Large intestine (tissue), 3 donors: Measurements from ENCODE around the gene CTSA. TPM values are rescaled to one million over a fixed set of nuclear protein-coding genes. Genes with fewer than 3 reads are reported as not detected.
"Not testable (repeated sequence)": the region's sequence is repeated elsewhere in the genome, so short reads cannot be mapped to it uniquely, and the experiment has no call there.

Experiments
- DNase-seq, 2 donors: peaks; one replicate each; pipeline versions ENCODE4 v3.0.0 to v3.0.0-alpha.2; 2013
- H3K27ac ChIP-seq: one replicate; pipeline ENCODE4 v1.5.1; 2013; ENCODE audit warnings: low read length
- H3K27me3 ChIP-seq: 2 replicates; pipeline ENCODE4 v1.6.1; 2013; ENCODE audit warnings: low read length; ENCODE audit not compliant: control insufficient read depth, insufficient read depth
- H3K36me3 ChIP-seq: 2 replicates; pipeline ENCODE4 v1.6.1; 2013; ENCODE audit warnings: low read length; ENCODE audit not compliant: control insufficient read depth, insufficient read depth
- H3K4me1 ChIP-seq: one replicate; pipeline ENCODE4 v1.6.1; 2013; ENCODE audit warnings: low read length; ENCODE audit not compliant: control insufficient read depth, insufficient read depth
- H3K4me3 ChIP-seq: one replicate; pipeline ENCODE4 v1.5.1; 2013; ENCODE audit warnings: low read length
- H3K9me3 ChIP-seq: one replicate; pipeline ENCODE4 v1.6.1; 2013; ENCODE audit warnings: mild to moderate bottlenecking, low read depth, low read length, moderate library complexity; ENCODE audit not compliant: control insufficient read depth
- WGBS: methylation state at CpG from one replicate; pipeline ENCODE4 v1.1.5; 2013; ENCODE audit warnings: low lambda C conversion rate; ENCODE audit not compliant: insufficient coverage; 5-methylcytosine and 5-hydroxymethylcytosine counted together
- polyA plus RNA-seq: library from polyadenylated mRNA; unstranded; fragments of 120-200 nt; gene quantifications from one replicate; pipeline ENCODE4 v1.2.1, GENCODE V29; 2013

The CTSA gene
- polyA plus RNA-seq, 1 donor, result 851 TPM

DNA sequence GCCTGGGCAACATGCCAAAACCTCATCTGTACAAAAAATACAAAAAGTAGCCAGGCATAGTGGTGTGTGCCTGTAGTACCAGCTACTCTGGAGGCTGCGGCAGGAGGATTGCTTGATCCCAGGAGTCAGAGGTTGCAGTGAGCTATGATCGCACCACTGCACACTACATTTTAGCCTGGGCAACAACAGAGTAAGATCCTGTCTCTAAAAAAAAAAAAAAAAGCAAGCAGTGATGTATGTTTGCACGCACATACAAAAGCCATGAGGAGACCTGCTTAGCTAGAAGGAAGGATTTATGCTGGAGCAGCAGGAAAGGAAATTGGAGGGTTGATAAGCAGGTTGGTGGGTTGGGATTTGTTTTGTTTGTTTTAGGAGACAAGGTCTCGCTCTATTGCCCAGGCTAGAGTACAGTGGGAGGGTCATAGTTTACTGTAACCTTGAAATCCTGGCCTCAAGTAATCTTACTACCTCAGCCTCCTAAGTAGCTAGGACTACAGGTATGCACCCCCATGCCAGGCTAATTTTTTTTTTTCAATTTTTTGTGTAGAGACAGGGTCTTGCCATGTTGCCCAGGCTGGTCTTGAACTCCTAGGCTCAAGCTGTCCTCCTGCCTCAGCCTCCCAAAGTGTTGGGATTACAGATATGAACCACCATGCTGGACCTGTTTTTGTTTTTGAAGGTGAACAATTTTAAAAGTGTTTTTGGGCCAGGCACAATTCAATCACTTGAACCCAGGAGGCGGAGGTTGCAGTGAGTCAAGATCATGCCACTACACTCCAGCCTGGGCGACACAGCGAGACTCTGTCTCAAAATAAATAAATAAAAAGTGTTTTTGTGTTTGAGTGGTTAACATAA, 29.7 kb upstream of the CTSA start:
- Histone ChIP-seq H3K4me1 (peaks cover 29% of the 10 kb centered on the region), H3K9me3 (no peaks in the 10 kb centered on the region), H3K36me3 (no peaks in the 10 kb centered on the region), H3K27me3 (no peaks in the 10 kb centered on the region), H3K27ac (no peak overlapping the region), H3K4me3 (no peak overlapping the region)
- peak in 1 of 2 donors; percentile 46 for DNase-seq
- WGBS, result 71% methylated on average over 3 of the region's 7 CpGs

DNA sequence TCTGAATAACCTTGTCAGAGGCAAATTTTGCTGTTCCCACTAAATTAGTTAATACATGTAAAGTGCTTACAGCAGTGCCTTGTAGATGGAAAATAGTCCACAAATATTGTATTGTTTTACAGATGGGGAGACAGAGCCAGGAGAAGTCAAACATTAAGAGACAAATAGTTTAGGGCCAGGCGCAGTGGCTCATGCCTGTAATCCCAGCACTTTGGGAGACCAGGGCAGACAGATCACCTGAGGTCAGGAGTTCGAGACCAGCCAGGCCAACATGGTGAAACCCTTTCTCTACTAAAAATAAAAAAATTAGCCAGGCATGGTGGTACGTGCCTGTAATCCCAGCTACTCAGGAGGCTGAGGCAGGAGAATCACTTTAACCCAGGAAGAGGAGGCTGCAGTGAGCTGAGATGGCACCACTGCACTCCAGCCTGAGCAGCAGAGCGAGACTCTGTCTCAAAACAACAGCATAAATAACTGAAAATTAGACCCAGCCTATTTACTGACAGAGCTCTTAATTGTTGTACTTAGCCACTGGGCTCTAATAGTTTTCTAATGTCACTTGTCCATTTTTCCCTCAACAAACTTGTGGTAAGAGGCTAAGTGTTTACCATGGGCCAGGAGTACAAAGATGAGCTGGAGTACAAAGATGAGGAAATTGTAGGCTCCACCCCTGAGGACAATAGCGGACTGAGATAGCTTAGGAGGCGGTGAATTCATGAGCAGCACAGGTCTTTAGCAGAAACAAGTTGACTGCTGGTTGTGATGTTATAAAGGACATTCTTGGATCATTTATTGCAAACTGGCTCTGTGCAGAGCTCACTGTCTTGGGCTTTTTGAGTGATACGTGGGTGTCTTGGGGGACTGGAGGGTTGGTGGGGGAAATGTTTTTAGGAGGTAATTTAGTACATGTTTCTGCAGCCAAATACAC, 27.3 kb upstream of the CTSA start:
- Histone ChIP-seq H3K4me1 (peaks cover 25% of the 10 kb centered on the region), H3K36me3 (no peaks in the 10 kb centered on the region), H3K9me3 (no peaks in the 10 kb centered on the region), H3K4me3 (no peak overlapping the region), H3K27me3 (no peaks in the 10 kb centered on the region), H3K27ac (peak overlapping the region; percentile 57)
- peak; percentile 63 to 81 for DNase-seq
- WGBS, result no CpG with 5 or more reads among the region's 7 CpGs

DNA sequence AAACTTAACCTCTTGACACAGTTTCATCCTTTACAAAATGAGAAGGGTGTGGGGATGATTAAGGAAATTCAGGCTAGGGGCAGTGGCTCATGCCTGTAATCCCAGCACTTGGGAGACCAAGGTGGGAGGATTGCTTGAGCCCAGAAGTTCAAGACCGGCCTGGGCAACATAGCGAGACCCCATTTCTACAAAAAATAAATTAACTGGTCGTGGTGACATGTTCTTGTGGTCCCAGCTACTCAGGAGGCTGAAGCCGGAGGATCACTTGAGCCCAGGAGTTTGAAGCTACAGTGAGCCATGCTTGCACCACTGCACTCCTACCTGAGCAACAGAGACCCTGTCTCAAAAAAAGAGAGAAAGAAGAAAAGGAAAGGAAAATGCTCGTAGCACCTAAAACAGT, 24.7 kb upstream of the CTSA start:
- DNase-seq, result no peak
- Histone ChIP-seq H3K4me1 (peaks cover 16% of the 10 kb centered on the region), H3K9me3 (no peaks in the 10 kb centered on the region), H3K27me3 (no peaks in the 10 kb centered on the region), H3K36me3 (no peaks in the 10 kb centered on the region), H3K4me3 (no peak overlapping the region), H3K27ac (no peak overlapping the region)
- WGBS, result 100% methylated on average over 3 of the region's 5 CpGs

DNA sequence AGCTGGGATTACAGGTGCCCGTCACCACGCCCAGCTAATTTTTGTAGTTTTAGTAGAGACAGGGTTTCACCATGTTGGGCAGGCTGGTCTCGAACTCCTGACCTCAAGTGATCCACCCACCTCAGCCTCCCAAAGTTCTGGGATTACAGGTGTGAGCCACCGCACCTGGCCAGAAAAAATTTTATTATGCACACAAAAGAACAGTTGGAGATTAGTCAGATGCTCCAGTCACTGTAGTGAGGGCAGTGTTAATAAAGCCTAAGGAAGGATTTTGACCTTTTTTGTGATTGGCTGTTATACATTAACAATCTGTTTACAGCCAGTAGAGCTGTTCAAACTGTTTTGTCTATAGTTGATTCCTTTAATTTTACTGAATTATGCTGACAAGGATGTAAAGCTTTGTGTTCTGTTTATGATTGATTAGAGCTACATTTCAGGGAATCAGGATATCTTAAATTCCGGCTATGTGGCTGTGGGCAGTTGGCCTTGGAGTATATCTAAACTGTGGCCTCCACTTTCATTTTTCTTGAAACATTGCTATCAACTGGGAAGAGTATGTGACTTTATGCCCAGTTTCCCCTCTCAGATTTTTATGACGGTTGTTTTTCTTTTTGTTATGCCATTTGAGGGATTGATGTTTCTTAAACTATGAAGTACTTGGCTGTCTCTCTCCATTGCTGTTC, 23.9 kb upstream of the CTSA start:
- Histone ChIP-seq H3K27me3 (no peaks in the 10 kb centered on the region), H3K27ac (peak overlapping the region; percentile 45), H3K4me1 (peaks cover 15% of the 10 kb centered on the region), H3K36me3 (peaks cover under 1% of the 10 kb centered on the region), H3K9me3 (no peaks in the 10 kb centered on the region), H3K4me3 (no peak overlapping the region)
- DNase-seq, result peak in 1 of 2 donors; percentile 53
- WGBS, result 40% methylated on average over 1 of the region's 6 CpGs

DNA sequence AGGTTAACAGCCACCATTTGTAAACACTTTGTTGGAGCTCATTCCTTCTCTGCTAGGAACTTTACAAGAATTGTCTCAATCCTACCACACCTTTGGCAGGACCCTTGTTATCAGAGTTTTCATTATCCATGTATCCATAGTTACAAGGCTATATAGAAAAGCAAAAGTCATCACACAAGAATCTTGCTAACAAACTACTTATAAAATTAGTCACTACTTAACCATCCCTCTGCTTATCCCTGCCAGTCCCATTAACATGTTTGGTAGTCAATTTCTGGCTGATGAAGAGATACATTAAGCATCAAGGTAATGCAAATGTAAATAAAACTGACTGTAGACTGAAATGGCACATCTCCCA, 23.3 kb upstream of the CTSA start:
- Histone ChIP-seq H3K4me3 (no peak overlapping the region), H3K27me3 (no peaks in the 10 kb centered on the region), H3K9me3 (no peaks in the 10 kb centered on the region), H3K27ac (peak overlapping the region; percentile 45), H3K36me3 (peaks cover 5% of the 10 kb centered on the region), H3K4me1 (peaks cover 15% of the 10 kb centered on the region)
- no peak for DNase-seq

DNA sequence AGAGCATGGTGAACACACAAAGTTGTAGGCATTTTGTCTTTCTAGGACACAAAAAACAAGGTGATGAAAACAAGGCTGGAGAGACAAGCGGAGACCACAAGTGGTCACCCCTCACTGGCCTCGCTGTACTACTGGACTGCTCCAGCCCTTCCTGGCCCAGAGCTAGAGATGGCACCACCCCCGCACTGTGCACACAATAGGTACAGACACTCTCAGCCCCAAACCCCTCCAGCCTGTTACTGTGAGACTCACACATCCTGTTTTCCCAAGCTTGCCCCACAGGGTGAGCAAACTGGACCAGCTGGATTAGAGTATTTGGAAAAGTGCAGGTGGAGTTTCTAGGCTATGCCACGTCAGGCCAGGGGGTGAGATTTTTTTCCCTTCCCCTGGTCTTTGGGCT, 18.5 kb upstream of the CTSA start:
- H3K4me1 ChIP-seq, result peaks cover 3% of the 10 kb centered on the region

DNA sequence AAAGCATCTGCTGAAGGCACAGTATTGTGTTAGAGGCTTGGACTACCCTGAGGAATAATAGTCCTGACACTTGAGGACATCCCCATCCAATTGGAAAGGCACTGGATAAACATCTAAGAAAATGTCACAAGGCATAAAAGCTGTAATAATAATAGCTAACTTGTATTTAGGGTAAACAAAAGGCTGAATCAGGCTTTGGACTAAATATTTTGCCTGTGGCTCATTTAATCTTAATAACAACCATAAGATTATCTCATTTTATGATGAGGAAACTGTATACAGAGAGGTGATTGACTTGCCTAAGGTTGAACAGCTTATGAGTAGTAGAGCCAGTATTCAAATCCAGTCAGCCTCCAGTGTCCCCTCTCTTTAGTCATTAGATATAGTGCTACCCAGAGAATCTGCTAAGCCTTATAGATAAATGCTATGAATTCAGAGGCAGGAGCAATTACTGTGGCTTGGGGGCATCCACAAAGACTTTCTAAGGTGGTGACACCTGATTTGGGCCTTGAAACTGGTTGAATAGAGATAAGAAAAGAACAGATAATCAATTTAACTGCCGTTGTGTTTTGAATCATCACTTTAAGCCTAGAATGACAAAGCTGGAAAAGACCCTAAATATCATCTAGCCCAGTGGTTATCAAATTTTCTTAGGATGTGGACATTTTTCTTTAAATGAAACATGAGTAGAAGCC, 17.6 kb upstream of the CTSA start:
- H3K27ac ChIP-seq, result no peak overlapping the region
- H3K4me3 ChIP-seq, result no peak overlapping the region
- H3K36me3 ChIP-seq, result peaks cover 27% of the 10 kb centered on the region
- H3K9me3 ChIP-seq, result no peaks in the 10 kb centered on the region
- no CpG with 5 or more reads among the region's 1 CpG for WGBS
- no peaks in the 10 kb centered on the region for H3K4me1 ChIP-seq
- H3K27me3 ChIP-seq, result no peaks in the 10 kb centered on the region
- DNase-seq, result no peak

More for the DNA sequence above, 18.5 kb upstream of the CTSA start:
- no CpG with 5 or more reads among the region's 4 CpGs for WGBS
- no peak overlapping the region for H3K27ac ChIP-seq
- no peaks in the 10 kb centered on the region for H3K27me3 ChIP-seq
- peaks cover 18% of the 10 kb centered on the region for H3K36me3 ChIP-seq
- no peak overlapping the region for H3K4me3 ChIP-seq
- H3K9me3 ChIP-seq, result no peaks in the 10 kb centered on the region
- no peak for DNase-seq

DNA sequence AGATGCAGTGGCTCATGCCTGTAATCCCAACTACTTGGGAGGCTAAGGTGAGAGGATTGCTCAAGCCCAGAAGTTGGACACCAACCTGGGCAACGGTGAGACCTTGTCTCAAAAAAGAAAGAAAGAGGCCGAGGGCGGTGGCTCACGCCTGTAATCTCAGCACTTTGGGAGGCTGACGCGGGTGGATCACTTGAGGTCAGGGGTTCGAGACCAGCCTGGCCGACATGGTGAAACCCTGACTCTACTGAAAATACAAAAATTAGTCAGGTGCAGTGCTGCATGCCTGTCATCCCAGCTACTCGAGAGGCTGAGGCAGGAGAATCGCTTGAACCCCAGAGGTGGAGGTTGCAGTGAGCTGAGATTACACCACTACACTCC, 17.0 kb upstream of the CTSA start:
- H3K36me3 ChIP-seq, result peaks cover 31% of the 10 kb centered on the region
- H3K4me1 ChIP-seq, H3K9me3 ChIP-seq, H3K27ac ChIP-seq, DNase-seq, H3K4me3 ChIP-seq, H3K27me3 ChIP-seq: not testable (repeated sequence)
- WGBS, result no CpG with 5 or more reads among the region's 10 CpGs

DNA sequence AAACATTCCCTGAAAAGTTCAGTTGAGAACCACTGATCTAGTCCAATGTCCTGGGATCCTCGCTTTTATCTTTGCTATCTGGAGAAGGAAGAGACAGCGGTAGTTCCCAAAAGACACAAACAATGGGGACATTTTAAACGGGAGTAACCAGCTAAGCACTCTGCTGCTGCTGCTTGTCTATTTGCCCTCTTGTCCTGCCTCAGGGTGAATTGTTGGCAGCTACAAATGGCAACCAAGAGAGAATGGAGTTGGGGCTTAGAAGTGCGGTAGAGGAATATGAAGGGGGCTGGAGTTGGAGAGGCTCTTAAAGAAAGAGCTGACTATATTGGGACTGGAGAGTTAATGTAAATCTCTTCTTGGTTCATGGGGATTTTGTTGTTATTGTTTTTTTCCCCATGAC, 16.6 kb upstream of the CTSA start:
- Histone ChIP-seq H3K4me3 (no peak overlapping the region), H3K36me3 (peaks cover 31% of the 10 kb centered on the region), H3K27ac (no peak overlapping the region), H3K9me3 (no peaks in the 10 kb centered on the region), H3K27me3 (no peaks in the 10 kb centered on the region), H3K4me1 (no peaks in the 10 kb centered on the region)
- 100% methylated on average over 1 of the region's 4 CpGs for WGBS
- DNase-seq, result no peak
